GM21367 (cell line): ENCODE measurements around the gene CCDC18.
"Not testable (repeated sequence)": the region's sequence is repeated elsewhere in the genome, so short reads cannot be mapped to it uniquely, and the experiment has no call there.

Source experiments
- ATAC-seq: cut with Tn5 transposase; IDR thresholded peaks from one replicate; pipeline ENCODE4 v1.9.1; 2021; ENCODE audit not compliant: unreplicated experiment

Gene CCDC18

GRCh38 chr1:93170141-93170678 is 10.3 kb upstream of the CCDC18 start:
- ATAC-seq: not testable (repeated sequence)

- no peak for ATAC-seq
Measured at GRCh38 chr1:93171549-93172034, 8.9 kb upstream of the CCDC18 start.

DNA sequence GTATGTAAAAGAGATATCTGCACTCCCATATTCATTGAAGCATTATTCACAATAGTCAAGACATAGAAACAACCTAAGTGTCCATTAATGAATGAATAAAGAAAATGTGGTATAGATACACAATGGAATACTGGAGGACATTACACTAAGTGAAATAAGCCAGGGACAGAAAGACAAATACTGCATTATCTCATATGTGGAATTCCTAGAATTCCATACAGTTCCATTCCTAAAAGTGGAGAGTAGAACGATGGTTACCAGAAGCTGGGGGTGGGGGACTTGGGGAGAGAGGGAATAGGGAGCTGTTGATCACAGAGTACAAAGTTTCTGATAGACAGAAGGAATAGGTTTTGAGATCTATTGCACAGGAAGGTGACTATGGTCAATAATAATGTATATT is 7.7 kb upstream of the CCDC18 start:
- ATAC-seq: no peak

GRCh38 chr1:93174638-93175037 is 5.9 kb upstream of the CCDC18 start:
- ATAC-seq: not testable (repeated sequence)

GRCh38 chr1:93177991-93178390 is 2.5 kb upstream of the CCDC18 start:
- no peak for ATAC-seq

DNA sequence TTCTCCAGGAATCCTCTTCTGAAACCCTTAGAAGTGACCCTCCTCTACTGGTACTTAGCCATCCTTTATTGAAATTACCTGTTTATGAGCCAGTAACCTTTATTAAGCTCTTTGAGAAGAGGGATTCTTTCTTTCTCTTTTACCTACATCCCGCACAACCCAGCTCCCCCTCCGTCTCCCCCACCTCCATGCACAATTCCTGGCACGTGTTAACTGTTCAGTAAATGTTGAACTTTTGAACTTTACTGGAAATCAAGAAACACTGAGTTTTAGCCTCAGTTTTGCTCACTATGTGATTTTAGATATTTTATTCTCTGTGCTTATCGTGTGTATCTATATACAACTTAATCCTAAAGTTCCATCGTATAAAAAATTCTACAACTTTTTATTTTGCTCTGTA is 2.1 kb upstream of the CCDC18 start:
- ATAC-seq: no peak

DNA sequence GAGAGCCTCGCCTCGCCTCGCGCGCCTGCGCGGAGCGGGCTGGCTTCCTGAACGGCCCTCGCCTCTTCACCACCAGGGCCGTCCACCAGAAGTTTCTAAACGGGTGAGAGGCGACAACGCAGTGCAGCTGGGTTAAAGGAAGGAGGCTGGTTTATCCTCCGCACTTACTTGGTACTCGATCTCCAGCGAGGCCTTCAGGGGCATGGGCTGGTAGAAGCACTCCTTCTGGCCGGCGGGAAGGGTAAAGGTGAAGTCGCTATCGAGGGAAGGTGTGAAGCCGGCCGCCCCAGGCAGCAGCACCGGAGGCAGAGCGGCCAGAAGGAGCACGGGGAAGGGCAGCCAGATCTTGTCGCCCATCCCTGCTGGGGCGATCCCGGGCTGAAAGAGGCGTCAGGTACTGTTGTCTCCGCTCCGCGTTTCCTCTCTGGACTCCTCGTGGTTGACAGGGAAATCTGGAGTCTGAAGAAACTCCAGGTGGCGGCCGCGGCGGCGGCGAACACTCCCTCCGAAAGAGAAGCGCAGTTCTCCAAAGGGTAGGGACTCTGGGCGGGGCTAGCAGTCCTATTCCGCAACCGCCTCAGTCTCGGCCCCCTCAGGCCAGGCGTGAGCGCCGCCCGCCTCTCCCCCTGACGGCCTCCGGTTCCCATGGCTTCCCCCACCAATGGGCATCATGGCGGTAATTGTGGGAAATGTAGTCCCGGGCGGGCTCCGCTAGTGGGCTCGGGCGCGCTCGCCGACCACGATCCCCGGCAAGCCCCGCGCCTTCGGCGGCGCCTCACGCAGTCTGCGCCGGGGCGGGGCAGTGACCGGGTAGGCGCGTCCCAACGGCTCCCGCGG is 420 bp upstream of the CCDC18 start, which contains the start of gene TMED5:
Gene TMED5, minus strand, starts transcription at position 528 of the 837 bp plus-strand sequence. Its CDS starts 171 bp downstream, at position 357.
- peak; percentile 78 for ATAC-seq

GRCh38 chr1:93186667-93187066 is 6.1 kb downstream of the CCDC18 start:
- ATAC-seq: no peak

GRCh38 chr1:93190432-93190831 is 9.9 kb downstream of the CCDC18 start:
- no peak for ATAC-seq

DNA sequence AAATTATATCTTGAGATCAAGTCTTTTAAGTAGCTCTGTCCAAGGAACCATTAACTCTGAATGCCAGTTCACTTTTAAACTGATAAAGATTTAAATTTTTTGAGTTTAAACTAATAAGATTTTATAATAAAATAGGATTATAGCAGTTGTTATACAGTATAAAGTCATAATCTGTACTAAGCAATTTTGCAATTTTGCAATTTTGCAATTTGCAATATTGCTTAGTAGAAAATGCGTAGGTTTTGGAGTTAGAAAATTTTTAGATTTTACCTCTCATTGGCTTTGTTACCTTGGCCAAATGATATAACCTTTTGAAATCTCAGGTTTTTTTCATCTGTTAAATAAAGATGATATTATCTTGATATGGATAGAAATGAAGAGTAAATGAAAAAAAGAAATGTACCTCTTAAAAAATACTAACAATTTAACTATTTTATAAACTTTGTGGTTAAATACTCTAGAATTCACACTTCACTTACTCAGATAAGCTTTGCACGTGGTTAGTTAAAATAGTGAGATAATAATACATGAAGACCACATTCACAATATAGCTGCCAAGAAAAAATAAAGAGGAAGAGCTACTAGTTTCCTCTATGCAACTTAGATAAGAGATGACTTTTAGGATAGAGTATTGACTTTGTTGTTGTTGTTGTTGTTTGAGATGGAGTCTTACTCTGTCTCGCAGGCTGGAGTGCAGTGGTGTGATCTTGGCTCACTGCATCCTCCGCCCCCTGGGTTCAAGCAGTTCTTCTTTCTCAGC is 13.9 kb downstream of the CCDC18 start:
- ATAC-seq: no peak

DNA sequence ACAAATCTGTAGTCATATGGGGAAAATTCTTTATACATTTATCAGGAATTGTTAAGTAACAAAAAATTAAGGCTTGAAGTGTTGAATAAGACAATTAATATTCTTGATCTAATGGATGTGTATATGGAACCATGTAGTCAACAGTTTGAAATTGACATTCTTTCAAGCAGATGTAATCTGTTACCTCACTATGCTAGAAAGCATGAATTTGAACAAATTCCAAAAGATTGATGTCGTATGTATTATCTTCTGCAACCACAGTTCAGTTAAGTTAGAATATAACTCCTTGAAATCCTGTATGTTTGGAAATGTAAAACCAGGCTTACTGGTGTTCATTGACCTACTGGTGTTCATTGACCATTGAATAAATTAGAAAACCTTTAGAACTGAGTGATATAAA is 16.1 kb downstream of the CCDC18 start:
- no peak for ATAC-seq

DNA sequence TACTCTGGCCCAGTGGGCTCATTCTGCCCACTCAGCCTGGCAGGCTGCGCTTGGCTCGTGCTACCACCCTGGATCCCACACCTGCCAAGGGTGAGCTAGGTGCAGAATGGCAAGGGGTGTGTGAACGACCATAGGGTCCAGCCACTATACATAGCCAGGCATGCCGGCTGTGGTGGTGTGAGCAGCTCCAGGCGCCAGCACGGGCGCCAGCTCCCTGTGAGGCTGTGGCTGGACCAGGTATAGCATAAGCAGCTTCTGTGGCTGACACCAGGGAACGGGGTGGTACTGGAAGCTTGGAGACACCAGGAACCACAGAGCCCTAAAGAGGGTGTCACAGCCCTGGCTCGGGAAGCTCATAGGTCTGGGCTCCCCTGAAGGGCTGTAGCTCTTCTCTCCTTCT is 18.6 kb downstream of the CCDC18 start:
- ATAC-seq: no peak

GRCh38 chr1:93200086-93200620 is 19.6 kb downstream of the CCDC18 start:
- no peak for ATAC-seq

DNA sequence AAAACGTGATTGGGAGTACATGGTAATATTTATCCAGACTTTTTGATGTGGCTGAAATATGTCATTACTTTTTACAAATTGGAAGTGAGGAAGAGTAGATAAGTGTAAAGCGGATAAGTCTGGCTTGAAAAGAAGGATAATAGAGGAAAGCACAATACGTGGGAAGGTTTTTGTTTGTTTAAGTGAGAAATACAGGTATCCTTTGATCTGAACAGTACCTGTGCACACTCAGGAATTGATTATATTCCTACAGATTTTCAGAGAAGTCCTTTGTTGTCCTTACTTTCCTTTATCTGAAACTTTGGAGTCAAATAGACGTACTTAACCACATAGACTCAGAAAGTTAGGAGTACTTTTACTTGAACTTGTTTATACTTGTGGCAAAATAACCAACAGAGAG is 20.2 kb downstream of the CCDC18 start:
- no peak for ATAC-seq

GRCh38 chr1:93205892-93206566 is 25.5 kb downstream of the CCDC18 start:
- no peak for ATAC-seq

- ATAC-seq: no peak
Measured at GRCh38 chr1:93206567-93206954, 26.0 kb downstream of the CCDC18 start.

DNA sequence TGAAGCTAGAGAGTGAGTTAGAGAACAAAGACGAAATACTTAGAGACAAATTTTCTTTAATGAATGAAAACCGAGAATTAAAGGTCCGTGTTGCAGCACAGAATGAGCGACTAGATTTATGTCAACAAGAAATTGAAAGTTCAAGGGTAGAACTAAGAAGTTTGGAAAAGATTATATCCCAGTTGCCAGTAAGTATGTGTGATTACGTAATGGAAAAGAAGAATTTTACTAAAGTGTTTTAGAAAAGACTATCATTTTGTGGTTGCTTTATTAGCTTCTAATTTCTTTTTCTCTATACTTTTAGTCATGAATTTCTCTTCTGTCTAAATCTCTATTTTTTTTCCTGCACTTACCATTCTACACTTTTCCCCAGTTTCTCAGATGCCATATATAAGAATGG is 26.7 kb downstream of the CCDC18 start:
- no peak for ATAC-seq

DNA sequence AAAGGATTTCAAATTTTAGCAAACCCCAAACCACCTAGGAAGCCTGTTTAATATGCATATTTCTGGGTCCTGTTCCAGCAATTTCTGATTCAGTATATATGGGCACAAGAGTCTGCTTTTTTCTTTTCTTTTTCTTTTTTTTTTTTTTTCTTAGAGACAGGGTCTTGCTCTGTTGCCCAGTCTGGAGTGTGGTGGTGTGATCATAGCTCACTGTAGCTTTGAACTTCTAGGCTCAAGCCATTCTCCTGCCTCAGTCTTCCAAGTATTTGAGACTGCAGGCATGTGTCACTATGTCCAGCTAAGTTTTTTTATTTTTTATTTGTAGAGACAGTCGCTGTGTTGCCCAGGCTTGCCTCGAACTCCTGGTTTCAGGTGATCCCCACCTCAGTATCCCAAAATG is 34.8 kb downstream of the CCDC18 start:
- ATAC-seq: no peak

- no peak for ATAC-seq
Measured at GRCh38 chr1:93219443-93219842, 38.9 kb downstream of the CCDC18 start.

DNA sequence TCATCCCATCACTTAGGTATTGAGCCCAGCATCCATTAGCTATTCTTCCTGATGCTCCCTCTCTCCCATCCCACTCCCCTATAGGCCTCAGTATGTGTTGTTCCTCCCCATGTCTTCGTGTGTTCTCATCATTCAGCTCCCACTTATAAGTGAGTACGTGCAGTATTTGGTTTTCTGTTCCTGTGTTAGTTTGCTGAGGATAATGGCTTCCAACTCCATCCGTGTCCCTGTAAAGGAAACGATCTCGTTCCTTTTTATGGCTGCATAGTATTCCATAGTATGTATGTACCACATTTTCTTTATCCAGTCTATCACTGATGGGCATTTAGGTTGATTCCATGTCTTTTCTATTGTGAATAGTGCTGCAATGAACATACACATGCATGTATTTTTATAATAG is 40.2 kb downstream of the CCDC18 start:
- ATAC-seq: not testable (repeated sequence)

DNA sequence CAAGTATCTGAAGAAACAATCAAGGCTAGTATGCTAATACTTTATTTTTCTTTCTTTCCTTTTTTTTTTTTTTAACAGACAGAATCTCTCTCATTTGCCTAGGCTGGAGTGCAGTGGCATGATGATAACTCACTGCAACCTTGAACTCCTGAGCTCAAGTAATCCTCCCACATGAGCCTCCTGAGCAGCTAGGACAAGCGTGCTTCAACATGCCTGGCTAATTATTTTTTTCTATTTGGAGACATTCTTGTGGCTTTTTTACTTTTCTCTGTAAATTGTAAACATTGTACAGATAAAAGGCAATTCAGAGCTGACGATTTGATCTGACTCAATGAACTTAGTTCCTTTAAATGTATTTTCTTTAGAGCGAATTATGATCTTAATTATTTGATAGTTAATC is 41.4 kb downstream of the CCDC18 start:
- ATAC-seq: no peak
